HG03064 (cell line): ENCODE measurements around the gene HAUS5.
"Not testable (repeated sequence)": the region's sequence is repeated elsewhere in the genome, so short reads cannot be mapped to it uniquely, and the experiment has no call there.

Source experiments
- ATAC-seq: cut with Tn5 transposase; IDR thresholded peaks from one replicate; pipeline ENCODE4 v1.9.1; 2021; ENCODE audit warnings: low read depth; ENCODE audit not compliant: unreplicated experiment

HAUS5 gene

GRCh38 chr19:35607170-35607569 lies 5.4 kb upstream of the HAUS5 start:
- ATAC-seq, result not testable (repeated sequence)

GRCh38 chr19:35607661-35608060 lies 4.9 kb upstream of the HAUS5 start:
- ATAC-seq, result no peak

GRCh38 chr19:35608251-35608650 lies 4.3 kb upstream of the HAUS5 start:
- ATAC-seq, result no peak

GRCh38 chr19:35609851-35610353 lies 2.6 kb upstream of the HAUS5 start:
- no peak for ATAC-seq

- no peak for ATAC-seq
These were observed 344 bp upstream of the HAUS5 start for GRCh38 chr19:35612224-35612558.

GRCh38 chr19:35613574-35613973 lies 1.0 kb downstream of the HAUS5 start:
- no peak for ATAC-seq

- ATAC-seq, result no peak
These were observed 2.5 kb downstream of the HAUS5 start for GRCh38 chr19:35615036-35615435.

GRCh38 chr19:35618857-35619256 lies 6.3 kb downstream of the HAUS5 start:
- ATAC-seq, result no peak

- ATAC-seq, result no peak
These were observed 6.9 kb downstream of the HAUS5 start for GRCh38 chr19:35619290-35619923.

GRCh38 chr19:35620001-35620400 lies 7.5 kb downstream of the HAUS5 start:
- no peak for ATAC-seq

GRCh38 chr19:35621708-35622107 lies 9.2 kb downstream of the HAUS5 start:
- ATAC-seq, result no peak

- no peak for ATAC-seq
These were observed 10.2 kb downstream of the HAUS5 start for GRCh38 chr19:35622750-35623149.

- no peak for ATAC-seq
These were observed 10.9 kb downstream of the HAUS5 start for GRCh38 chr19:35623327-35624010.

- peak; percentile 13 for ATAC-seq
These were observed 15.7 kb downstream of the HAUS5 start for GRCh38 chr19:35628264-35628564.

GRCh38 chr19:35628565-35629331 lies 16.2 kb downstream of the HAUS5 start, which contains the start of gene RBM42:
Gene RBM42, plus strand, starts transcription at chr19:35629036. Its CDS starts 118 bp downstream, at chr19:35629154.
- ATAC-seq, result peak; percentile 82

- ATAC-seq, result no peak
These were observed 16.7 kb downstream of the HAUS5 start for GRCh38 chr19:35629332-35629633.

- ATAC-seq, result no peak
These were observed 21.3 kb downstream of the HAUS5 start for GRCh38 chr19:35633727-35634440.

GRCh38 chr19:35636651-35637050 lies 24.1 kb downstream of the HAUS5 start:
- no peak for ATAC-seq

GRCh38 chr19:35637165-35637564 lies 24.6 kb downstream of the HAUS5 start:
- ATAC-seq, result no peak

GRCh38 chr19:35639321-35639639 lies 26.7 kb downstream of the HAUS5 start:
- ATAC-seq, result no peak

GRCh38 chr19:35639863-35640262 lies 27.3 kb downstream of the HAUS5 start:
- no peak for ATAC-seq
